WTC11 (cell line): Measurements from ENCODE around the gene TRPV6.

Experiments
- CREB1 ChIP-seq: sonication (generic); formaldehyde crosslinking; IDR thresholded peaks from 2 replicates; pipeline ENCODE4 v1.8.0; 2023; ENCODE audit warnings: mild to moderate bottlenecking, missing genetic modification reagents
- EMX1 ChIP-seq: fragments of 250-450 bp; sonication (Bioruptor Pico); IDR thresholded peaks from 2 replicates; pipeline ENCODE4 v1.8.0; 2021; ENCODE audit warnings: mild to moderate bottlenecking
- IRF2 ChIP-seq: sonication (generic); formaldehyde crosslinking; IDR thresholded peaks from 2 replicates; pipeline ENCODE4 v1.8.0; 2022; ENCODE audit warnings: low read depth, missing genetic modification reagents, borderline replicate concordance
- TF ChIP-seq, protein P1 (sequence below): fragments of 200-600 bp; IDR thresholded peaks from 2 replicates; pipeline ENCODE4 v1.8.0; 2022; ENCODE audit warnings: antibody characterized with exemption
- TF ChIP-seq, protein P2 (sequence below): sonication (generic); formaldehyde crosslinking; IDR thresholded peaks from 2 replicates; pipeline ENCODE4 v1.8.1; 2023; ENCODE audit warnings: mild to moderate bottlenecking, missing genetic modification reagents, moderate library complexity
- TF ChIP-seq, protein P3 (sequence below): sonication (generic); formaldehyde crosslinking; IDR thresholded peaks from 2 replicates; pipeline ENCODE4 v1.8.1; 2023; ENCODE audit warnings: mild to moderate bottlenecking, missing genetic modification reagents, moderate library complexity
- TF ChIP-seq, protein P4 (sequence below): sonication (generic); formaldehyde crosslinking; IDR thresholded peaks from 2 replicates; pipeline ENCODE4 v1.8.1; 2022; ENCODE audit warnings: low read depth, missing genetic modification reagents, borderline replicate concordance
- TF ChIP-seq, protein P5 (sequence below): sonication (generic); formaldehyde crosslinking; IDR thresholded peaks from 2 replicates; pipeline ENCODE4 v1.8.0; 2022; ENCODE audit warnings: mild to moderate bottlenecking, missing genetic modification reagents
- TF ChIP-seq, protein P6 (sequence below): sonication (generic); formaldehyde crosslinking; IDR thresholded peaks from 2 replicates; pipeline ENCODE4 v1.8.1; 2022; ENCODE audit warnings: low read depth, mild to moderate bottlenecking, moderate library complexity, missing genetic modification reagents, borderline replicate concordance
- TF ChIP-seq, protein P7 (sequence below): sonication (generic); formaldehyde crosslinking; IDR thresholded peaks from 2 replicates; pipeline ENCODE4 v1.8.0; 2023; ENCODE audit warnings: mild to moderate bottlenecking, missing genetic modification reagents

DNA sequence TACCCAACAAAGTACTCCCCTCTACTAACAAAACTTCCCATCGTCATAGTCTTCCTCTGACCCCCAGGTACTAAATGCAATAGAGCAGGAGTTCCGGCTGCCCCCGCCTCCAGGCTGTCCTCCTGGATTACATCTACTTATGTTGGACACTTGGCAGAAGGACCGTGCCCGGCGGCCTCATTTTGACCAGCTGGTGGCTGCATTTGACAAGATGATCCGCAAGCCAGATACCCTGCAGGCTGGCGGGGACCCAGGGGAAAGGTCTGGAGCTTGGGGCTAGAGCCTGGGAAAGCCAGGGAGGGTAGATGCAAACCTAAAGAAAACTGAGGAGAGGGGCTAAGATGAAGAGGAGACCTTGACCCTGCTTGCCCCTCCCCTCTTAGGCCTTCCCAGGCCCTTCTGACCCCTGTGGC is 15.4 kb downstream of the TRPV6 start:
- TF ChIP-seq, protein P1, sequence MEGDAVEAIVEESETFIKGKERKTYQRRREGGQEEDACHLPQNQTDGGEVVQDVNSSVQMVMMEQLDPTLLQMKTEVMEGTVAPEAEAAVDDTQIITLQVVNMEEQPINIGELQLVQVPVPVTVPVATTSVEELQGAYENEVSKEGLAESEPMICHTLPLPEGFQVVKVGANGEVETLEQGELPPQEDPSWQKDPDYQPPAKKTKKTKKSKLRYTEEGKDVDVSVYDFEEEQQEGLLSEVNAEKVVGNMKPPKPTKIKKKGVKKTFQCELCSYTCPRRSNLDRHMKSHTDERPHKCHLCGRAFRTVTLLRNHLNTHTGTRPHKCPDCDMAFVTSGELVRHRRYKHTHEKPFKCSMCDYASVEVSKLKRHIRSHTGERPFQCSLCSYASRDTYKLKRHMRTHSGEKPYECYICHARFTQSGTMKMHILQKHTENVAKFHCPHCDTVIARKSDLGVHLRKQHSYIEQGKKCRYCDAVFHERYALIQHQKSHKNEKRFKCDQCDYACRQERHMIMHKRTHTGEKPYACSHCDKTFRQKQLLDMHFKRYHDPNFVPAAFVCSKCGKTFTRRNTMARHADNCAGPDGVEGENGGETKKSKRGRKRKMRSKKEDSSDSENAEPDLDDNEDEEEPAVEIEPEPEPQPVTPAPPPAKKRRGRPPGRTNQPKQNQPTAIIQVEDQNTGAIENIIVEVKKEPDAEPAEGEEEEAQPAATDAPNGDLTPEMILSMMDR, result no peak
- TF ChIP-seq, protein P2, sequence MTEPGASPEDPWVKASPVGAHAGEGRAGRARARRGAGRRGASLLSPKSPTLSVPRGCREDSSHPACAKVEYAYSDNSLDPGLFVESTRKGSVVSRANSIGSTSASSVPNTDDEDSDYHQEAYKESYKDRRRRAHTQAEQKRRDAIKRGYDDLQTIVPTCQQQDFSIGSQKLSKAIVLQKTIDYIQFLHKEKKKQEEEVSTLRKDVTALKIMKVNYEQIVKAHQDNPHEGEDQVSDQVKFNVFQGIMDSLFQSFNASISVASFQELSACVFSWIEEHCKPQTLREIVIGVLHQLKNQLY (CRISPR knock-in tag), result no peak
- TF ChIP-seq, protein P3, sequence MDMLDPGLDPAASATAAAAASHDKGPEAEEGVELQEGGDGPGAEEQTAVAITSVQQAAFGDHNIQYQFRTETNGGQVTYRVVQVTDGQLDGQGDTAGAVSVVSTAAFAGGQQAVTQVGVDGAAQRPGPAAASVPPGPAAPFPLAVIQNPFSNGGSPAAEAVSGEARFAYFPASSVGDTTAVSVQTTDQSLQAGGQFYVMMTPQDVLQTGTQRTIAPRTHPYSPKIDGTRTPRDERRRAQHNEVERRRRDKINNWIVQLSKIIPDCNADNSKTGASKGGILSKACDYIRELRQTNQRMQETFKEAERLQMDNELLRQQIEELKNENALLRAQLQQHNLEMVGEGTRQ (CRISPR knock-in tag), result no peak
- TF ChIP-seq, protein P4, sequence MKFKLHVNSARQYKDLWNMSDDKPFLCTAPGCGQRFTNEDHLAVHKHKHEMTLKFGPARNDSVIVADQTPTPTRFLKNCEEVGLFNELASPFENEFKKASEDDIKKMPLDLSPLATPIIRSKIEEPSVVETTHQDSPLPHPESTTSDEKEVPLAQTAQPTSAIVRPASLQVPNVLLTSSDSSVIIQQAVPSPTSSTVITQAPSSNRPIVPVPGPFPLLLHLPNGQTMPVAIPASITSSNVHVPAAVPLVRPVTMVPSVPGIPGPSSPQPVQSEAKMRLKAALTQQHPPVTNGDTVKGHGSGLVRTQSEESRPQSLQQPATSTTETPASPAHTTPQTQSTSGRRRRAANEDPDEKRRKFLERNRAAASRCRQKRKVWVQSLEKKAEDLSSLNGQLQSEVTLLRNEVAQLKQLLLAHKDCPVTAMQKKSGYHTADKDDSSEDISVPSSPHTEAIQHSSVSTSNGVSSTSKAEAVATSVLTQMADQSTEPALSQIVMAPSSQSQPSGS, result no peak
- TF ChIP-seq EMX1 (CRISPR knock-in tag) (no peak), CREB1 (no peak), IRF2 (CRISPR knock-in tag) (no peak)
- TF ChIP-seq, protein P5, sequence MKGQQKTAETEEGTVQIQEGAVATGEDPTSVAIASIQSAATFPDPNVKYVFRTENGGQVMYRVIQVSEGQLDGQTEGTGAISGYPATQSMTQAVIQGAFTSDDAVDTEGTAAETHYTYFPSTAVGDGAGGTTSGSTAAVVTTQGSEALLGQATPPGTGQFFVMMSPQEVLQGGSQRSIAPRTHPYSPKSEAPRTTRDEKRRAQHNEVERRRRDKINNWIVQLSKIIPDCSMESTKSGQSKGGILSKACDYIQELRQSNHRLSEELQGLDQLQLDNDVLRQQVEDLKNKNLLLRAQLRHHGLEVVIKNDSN, result no peak
- TF ChIP-seq, protein P6, sequence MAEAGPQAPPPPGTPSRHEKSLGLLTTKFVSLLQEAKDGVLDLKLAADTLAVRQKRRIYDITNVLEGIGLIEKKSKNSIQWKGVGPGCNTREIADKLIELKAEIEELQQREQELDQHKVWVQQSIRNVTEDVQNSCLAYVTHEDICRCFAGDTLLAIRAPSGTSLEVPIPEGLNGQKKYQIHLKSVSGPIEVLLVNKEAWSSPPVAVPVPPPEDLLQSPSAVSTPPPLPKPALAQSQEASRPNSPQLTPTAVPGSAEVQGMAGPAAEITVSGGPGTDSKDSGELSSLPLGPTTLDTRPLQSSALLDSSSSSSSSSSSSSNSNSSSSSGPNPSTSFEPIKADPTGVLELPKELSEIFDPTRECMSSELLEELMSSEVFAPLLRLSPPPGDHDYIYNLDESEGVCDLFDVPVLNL (CRISPR knock-in tag), result no peak
- TF ChIP-seq, protein P7, sequence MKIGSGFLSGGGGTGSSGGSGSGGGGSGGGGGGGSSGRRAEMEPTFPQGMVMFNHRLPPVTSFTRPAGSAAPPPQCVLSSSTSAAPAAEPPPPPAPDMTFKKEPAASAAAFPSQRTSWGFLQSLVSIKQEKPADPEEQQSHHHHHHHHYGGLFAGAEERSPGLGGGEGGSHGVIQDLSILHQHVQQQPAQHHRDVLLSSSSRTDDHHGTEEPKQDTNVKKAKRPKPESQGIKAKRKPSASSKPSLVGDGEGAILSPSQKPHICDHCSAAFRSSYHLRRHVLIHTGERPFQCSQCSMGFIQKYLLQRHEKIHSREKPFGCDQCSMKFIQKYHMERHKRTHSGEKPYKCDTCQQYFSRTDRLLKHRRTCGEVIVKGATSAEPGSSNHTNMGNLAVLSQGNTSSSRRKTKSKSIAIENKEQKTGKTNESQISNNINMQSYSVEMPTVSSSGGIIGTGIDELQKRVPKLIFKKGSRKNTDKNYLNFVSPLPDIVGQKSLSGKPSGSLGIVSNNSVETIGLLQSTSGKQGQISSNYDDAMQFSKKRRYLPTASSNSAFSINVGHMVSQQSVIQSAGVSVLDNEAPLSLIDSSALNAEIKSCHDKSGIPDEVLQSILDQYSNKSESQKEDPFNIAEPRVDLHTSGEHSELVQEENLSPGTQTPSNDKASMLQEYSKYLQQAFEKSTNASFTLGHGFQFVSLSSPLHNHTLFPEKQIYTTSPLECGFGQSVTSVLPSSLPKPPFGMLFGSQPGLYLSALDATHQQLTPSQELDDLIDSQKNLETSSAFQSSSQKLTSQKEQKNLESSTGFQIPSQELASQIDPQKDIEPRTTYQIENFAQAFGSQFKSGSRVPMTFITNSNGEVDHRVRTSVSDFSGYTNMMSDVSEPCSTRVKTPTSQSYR (CRISPR knock-in tag), result no peak
